ENCODE results near the gene CCDC68.

DNA sequence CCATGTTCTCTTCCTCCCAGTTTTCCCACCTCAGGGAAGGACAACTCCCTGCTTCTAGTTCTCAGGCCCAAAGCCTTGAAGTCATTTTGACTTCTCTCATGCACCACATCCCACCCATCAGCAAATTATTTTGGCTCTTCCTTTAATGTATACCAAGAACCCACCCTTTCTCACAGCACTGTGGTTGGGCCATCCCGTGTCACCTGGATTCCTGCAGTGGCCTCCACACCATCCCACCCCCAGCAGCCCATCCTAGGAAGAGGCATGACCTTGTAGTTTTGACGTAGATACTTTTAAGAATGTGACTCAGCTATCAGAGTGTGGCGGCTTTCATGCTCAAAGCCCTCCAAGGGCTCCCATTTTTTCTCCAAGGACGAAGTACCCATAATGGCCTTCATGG is 25.6 kb upstream of the CCDC68 start:
- TF ChIP-seq, protein P1, sequence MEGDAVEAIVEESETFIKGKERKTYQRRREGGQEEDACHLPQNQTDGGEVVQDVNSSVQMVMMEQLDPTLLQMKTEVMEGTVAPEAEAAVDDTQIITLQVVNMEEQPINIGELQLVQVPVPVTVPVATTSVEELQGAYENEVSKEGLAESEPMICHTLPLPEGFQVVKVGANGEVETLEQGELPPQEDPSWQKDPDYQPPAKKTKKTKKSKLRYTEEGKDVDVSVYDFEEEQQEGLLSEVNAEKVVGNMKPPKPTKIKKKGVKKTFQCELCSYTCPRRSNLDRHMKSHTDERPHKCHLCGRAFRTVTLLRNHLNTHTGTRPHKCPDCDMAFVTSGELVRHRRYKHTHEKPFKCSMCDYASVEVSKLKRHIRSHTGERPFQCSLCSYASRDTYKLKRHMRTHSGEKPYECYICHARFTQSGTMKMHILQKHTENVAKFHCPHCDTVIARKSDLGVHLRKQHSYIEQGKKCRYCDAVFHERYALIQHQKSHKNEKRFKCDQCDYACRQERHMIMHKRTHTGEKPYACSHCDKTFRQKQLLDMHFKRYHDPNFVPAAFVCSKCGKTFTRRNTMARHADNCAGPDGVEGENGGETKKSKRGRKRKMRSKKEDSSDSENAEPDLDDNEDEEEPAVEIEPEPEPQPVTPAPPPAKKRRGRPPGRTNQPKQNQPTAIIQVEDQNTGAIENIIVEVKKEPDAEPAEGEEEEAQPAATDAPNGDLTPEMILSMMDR (conservative IDR thresholded peaks at IDR 0.05), result no peak
- TF ChIP-seq ZFX (IDR thresholded peaks at IDR 0.05), result no peak
